CD4-positive, alpha-beta T cell treated with Interleukin-15 for 1 hour (primary cell): ENCODE results near the gene COBL.

ENCODE experiments used
- DNase-seq: peaks from one replicate; pipeline ENCODE4 v3.0.0-alpha.2; 2020

Gene COBL

GRCh38 chr7:51325261-51325676 is 8.7 kb upstream of the COBL start:
- DNase-seq: no peak

- DNase-seq: no peak
These were observed 7.7 kb upstream of the COBL start for GRCh38 chr7:51324206-51324898.

GRCh38 chr7:51321961-51322515 is 5.4 kb upstream of the COBL start:
- DNase-seq: no peak

GRCh38 chr7:51318886-51319579 is 2.4 kb upstream of the COBL start:
- no peak for DNase-seq

- DNase-seq: no peak
These were observed 1.4 kb upstream of the COBL start for GRCh38 chr7:51318001-51318400.

GRCh38 chr7:51317582-51317910 is 937 bp upstream of the COBL start:
- no peak for DNase-seq

GRCh38 chr7:51316262-51316665 is 345 bp downstream of the COBL start:
- no peak for DNase-seq

- DNase-seq: no peak
These were observed 982 bp downstream of the COBL start for GRCh38 chr7:51315393-51316261.

GRCh38 chr7:51314726-51315125 is 1.9 kb downstream of the COBL start:
- DNase-seq: no peak

GRCh38 chr7:51313738-51314425 is 2.7 kb downstream of the COBL start:
- no peak for DNase-seq

- no peak for DNase-seq
These were observed 3.5 kb downstream of the COBL start for GRCh38 chr7:51312951-51313737.

- no peak for DNase-seq
These were observed 5.4 kb downstream of the COBL start for GRCh38 chr7:51311166-51311565.

GRCh38 chr7:51310131-51310583 is 6.5 kb downstream of the COBL start:
- DNase-seq: no peak

- DNase-seq: no peak
These were observed 7.1 kb downstream of the COBL start for GRCh38 chr7:51309361-51310130.

- DNase-seq: no peak
These were observed 7.9 kb downstream of the COBL start for GRCh38 chr7:51308696-51309095.

GRCh38 chr7:51308265-51308664 is 8.3 kb downstream of the COBL start:
- DNase-seq: no peak

GRCh38 chr7:51307651-51308210 is 8.9 kb downstream of the COBL start:
- DNase-seq: no peak

- no peak for DNase-seq
These were observed 9.8 kb downstream of the COBL start for GRCh38 chr7:51306761-51307160.

GRCh38 chr7:51304729-51305128 is 11.9 kb downstream of the COBL start:
- DNase-seq: no peak

GRCh38 chr7:51303142-51303525 is 13.5 kb downstream of the COBL start:
- no peak for DNase-seq

GRCh38 chr7:51301806-51302205 is 14.8 kb downstream of the COBL start:
- DNase-seq: no peak
